ENCODE measurements around the gene HIPK4. TPM values are rescaled to one million over a fixed set of nuclear protein-coding genes. Genes with fewer than 3 reads are reported as not detected.

The HIPK4 gene
- total and polyA plus RNA-seq, 2 of the 8 experiments (the other 6 are each of a cell fraction or from before 2014, with no cell fraction given): 0.15 to 0.57 TPM

DNA sequence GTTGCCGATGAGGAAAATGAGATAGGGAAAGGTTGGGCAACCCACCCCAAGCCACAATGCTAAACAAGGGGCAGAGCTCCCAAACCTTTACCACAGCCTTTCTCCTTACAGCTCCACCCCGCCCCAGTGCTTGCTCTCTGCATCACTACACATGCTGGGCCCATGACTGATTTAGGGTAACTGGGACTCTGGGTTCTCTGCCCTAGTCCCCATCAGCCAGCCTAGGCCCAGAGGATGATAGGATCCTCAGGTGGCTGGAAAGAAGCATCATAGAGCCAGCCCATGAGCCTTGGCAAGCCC, 53.4 kb downstream of the HIPK4 start:
- CTCF ChIA-PET (ENCODE audit: partially characterized antibody): interaction anchor here (0.8 kb wide), 2 partner anchors 29 to 32 kb away, joined by 3 read pairs; no protein-coding TSS in a partner anchor

More for the DNA sequence above, 53.4 kb downstream of the HIPK4 start:
- no peak overlapping the region for H4K91ac ChIP-seq (replicated peaks; ENCODE audit: insufficient read length, low read length)
- H2BK120ac ChIP-seq (replicated peaks; ENCODE audit: low read depth, low read length): no peak overlapping the region
- H3K23me2 ChIP-seq (ENCODE audit: low read depth, low read length): no peaks in the 10 kb centered on the region
- H3K4me1 ChIP-seq (replicated peaks in 1 of 4; ENCODE audit: control insufficient read depth in 3 of 4, insufficient read depth in 4 of 4, low read length in 3 of 4): no peaks in the 10 kb centered on the region
- H3K9ac ChIP-seq (replicated peaks in 1 of 4; ENCODE audit: extremely low read depth in 1 of 4, low read depth in 3 of 4, low read length in 3 of 4): no peak overlapping the region
- H3K27ac ChIP-seq (ENCODE audit: low read depth, low read length): no peak overlapping the region
- H2AFZ ChIP-seq (ENCODE audit: low read length): no peak overlapping the region
- H2BK15ac ChIP-seq (ENCODE audit: low read length): no peak overlapping the region
- no peaks in the 10 kb centered on the region for H4K20me1 ChIP-seq (replicated peaks in 1 of 2; ENCODE audit: control insufficient read depth in 1 of 2, insufficient read depth in 2 of 2, low read length in 2 of 2)
- H3K79me2 ChIP-seq (ENCODE audit: control insufficient read depth in 1 of 2, insufficient read depth in 2 of 2, low read length in 2 of 2): no peaks in the 10 kb centered on the region; a peak in 1 of 4 replicates
- H2BK5ac ChIP-seq (ENCODE audit: low read depth, low read length): no peak overlapping the region
- H2BK12ac ChIP-seq (ENCODE audit: low read depth, low read length): no peak overlapping the region
- no peak overlapping the region for H2BK20ac ChIP-seq (ENCODE audit: low read length)
- H3K23ac ChIP-seq (ENCODE audit: insufficient read length): no peak overlapping the region
- H3K27me3 ChIP-seq (replicated peaks in 1 of 4; ENCODE audit: control insufficient read depth in 3 of 4, extremely low read depth in 1 of 4, insufficient read depth in 3 of 4, low read length in 3 of 4): no peaks in the 10 kb centered on the region
- no peaks in the 10 kb centered on the region for H3K79me1 ChIP-seq (ENCODE audit: low read depth, low read length)
- no peak overlapping the region for H3K18ac ChIP-seq (ENCODE audit: extremely low read depth, low read length)
- no peak overlapping the region for H3K56ac ChIP-seq (replicated peaks; ENCODE audit: insufficient read length, low read depth, low read length)
- no peak for FAIRE-seq
- POLR2A ChIA-PET (ENCODE audit: partially characterized antibody): no interaction called here
- H3K4ac ChIP-seq (replicated peaks; ENCODE audit: insufficient read length, low read depth, low read length): no peak overlapping the region
- peaks cover 0 to 6% (median 4%) of the 10 kb centered on the region in 4 experiments; a peak in 6 of 8 replicates for H3K36me3 ChIP-seq (ENCODE audit: control insufficient read depth in 2 of 4, insufficient read depth in 4 of 4, low read length in 3 of 4)
- no peak overlapping the region for H3K4me2 ChIP-seq (ENCODE audit: insufficient read depth in 1 of 2, low read depth in 2 of 2, low read length in 2 of 2)
- H3K14ac ChIP-seq (ENCODE audit: insufficient read length): no peak overlapping the region
- no peak for TF ChIP-seq SUZ12 (IDR thresholded peaks at IDR 0.05; ENCODE audit: low read length)
- no peak for TF ChIP-seq RFX5 (IDR thresholded peaks at IDR 0.05; ENCODE audit: borderline replicate concordance, low read depth, low read length)
- H2AK5ac ChIP-seq (ENCODE audit: low read depth, low read length): no peak overlapping the region
- H4K8ac ChIP-seq (ENCODE audit: extremely low read depth, insufficient read depth, low read length): no peak overlapping the region
- 90% methylated on average over 2 of the region's 2 CpGs; no CpG with 5 or more reads in 1 of the 2 experiments for WGBS, 2 experiments (ENCODE audit: extremely low coverage in 1 of 2, insufficient coverage in 1 of 2, insufficient read length in 1 of 2, insufficient replicate concordance in 2 of 2, low coverage in 1 of 2, low lambda C conversion rate in 2 of 2, missing lambda C conversion rate in 1 of 2)
- no peak overlapping the region for H4K5ac ChIP-seq (ENCODE audit: insufficient read length, low read depth, low read length)
- no peak for DNase-seq (ENCODE audit: low read depth in 1 of 2, low spot score in 2 of 2)
- no peaks in the 10 kb centered on the region for H3K9me3 ChIP-seq (ENCODE audit: insufficient read depth in 2 of 2, low read depth in 1 of 2, low read length in 1 of 2)
- H3K4me3 ChIP-seq (ENCODE audit: extremely low read depth in 1 of 4, insufficient read depth in 2 of 4, low read depth in 3 of 4, low read length in 4 of 4): no peak overlapping the region

All from H1 (cell line).